Stimulated activated CD4-positive, alpha-beta T cell treated with anti-CD3 and anti-CD28 coated beads, Interleukin-12 subunit alpha, Interleukin-12 subunit beta, amount 100 ng/mL, for 24 hours (primary cell): ENCODE data around the gene GPR135.

Experiments
- DNase-seq, 2 experiments: peaks; one replicate each; pipeline ENCODE4 v3.0.0-alpha.2; 2020; ENCODE audit warnings: low read depth in 2 of 2

Gene GPR135, protein sequence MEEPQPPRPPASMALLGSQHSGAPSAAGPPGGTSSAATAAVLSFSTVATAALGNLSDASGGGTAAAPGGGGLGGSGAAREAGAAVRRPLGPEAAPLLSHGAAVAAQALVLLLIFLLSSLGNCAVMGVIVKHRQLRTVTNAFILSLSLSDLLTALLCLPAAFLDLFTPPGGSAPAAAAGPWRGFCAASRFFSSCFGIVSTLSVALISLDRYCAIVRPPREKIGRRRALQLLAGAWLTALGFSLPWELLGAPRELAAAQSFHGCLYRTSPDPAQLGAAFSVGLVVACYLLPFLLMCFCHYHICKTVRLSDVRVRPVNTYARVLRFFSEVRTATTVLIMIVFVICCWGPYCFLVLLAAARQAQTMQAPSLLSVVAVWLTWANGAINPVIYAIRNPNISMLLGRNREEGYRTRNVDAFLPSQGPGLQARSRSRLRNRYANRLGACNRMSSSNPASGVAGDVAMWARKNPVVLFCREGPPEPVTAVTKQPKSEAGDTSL

DNA sequence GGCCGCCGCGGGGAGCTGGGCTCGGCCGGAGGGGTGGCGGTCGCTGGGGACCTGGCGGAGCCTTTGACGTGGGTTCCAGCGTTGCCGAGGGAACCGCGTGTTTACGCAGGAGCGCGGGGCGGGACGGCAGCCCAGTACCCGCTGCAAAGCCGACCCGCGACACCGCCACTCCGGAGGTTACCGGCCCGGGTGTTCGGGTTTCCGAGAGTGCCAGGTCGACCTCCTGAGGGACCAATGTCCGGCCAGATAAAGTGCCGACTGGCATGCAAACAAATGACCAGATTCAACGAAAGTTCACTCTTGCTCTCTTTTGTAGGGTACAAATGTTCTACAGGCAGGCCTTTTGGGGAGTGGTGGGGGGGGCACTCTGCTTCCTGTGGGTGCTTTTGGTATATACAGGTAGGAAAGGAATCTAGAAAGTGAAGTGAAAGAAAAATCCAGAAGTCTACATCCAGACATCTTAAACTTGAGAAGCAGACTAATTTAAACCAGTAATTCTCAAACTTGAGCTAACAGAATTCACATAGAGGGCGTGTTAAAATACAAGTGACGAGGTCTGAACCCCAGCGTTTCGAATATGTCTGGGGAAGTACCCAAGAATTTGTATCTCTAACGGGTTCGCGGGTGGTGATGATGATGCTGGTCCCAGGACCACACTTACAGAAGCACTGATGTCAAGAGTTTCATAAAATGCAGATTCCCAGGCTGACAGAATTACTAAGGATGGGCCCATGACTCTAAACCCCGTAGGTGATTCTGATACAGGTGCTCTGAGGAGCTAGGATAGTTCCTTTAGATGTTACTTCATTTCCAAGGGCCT is at the start of gene GPR135:
Gene GPR135 (minus strand): TSS at position 65 of the 820 bp plus-strand sequence. CDS start 154 bp downstream, outside the sequence.
- peak in 1 of 2 experiments; percentile 32 for DNase-seq

DNA sequence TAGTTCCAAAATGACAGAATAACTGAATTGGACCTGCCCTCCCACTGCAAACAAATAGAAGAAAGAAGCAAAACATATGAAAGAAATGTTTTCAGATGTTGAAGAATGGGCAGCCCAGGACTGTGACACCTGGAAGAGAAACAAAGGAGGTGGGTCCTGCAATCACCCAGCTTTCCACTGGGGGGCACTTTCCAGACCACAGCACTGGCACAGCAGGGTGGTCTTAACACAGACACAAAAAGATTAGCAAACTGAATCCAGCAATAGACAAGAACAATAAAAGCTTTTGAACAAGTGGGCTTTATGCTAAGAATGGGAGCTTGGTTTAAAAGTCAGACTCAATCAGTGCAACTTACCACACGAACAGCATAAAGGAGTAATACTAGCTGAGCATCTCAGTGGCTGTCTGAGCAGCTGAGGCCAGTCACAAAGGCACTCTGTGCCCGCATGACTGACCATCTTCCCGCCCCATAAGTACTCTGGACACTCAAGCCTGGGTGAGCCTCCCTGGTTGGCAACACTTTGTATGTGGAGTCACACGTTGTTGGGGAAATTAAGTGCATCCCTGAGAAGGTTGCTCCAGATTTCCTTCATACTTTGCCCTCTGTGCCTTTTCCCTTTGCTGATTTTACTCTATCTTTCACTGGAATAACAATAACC is 46.9 kb upstream of the GPR135 start:
- no peak for DNase-seq

DNA sequence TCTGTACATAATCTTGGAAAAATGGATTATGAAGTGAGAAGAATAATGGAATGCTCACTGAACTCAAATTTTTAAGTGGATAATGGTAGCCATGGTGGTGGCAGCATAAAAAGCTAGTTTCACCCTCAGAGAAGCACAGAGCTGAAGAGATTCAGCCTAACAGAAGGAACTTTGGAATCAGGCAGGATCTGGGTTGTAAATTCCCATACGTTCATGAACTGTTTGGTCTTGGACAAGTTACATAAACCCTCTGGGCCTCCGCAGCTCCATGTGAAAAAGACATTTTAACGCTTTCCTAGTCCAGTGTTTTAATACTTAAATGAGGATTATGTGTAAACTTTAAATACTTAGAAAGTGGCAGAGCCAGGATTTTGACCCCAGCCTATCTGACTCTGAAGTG is 45.8 kb upstream of the GPR135 start:
- DNase-seq: no peak

DNA sequence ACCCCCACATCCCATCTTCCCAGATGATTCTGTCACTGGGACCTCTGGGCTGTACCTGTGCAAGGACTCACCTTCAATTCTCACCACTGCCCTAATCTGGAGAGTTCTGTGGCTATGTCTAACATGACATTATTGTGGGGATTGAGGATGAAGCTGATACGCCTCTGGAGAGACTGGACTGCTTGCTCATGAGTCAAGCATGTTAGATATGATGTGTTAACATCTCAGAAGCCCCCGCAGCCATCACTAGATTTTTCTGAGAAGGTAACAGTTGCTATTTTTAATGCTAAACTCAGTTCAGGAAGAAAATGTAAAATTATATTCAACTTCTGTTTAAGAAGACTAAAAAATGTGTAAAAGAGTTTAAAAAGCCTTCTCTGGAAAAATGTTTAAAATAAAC is 44.8 kb upstream of the GPR135 start:
- DNase-seq: no peak

DNA sequence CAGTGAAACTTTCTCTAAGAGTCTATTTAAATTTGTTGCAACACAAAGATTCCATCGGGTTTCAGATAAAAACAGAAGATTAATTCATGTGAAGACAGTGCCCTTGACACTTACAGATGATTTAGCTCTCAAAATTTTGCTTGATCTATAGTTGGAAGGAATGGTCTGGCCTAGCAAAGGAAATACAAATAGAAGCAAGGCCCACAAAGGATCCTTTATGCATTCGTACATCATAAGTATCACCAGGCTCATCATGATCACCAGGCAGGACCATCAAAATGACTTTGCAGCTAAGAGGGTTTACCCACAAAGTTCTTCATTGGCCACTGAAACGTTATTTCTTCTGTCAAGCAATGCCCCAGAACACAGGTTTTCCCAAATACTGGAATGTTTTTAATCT is 43.9 kb upstream of the GPR135 start:
- no peak for DNase-seq

DNA sequence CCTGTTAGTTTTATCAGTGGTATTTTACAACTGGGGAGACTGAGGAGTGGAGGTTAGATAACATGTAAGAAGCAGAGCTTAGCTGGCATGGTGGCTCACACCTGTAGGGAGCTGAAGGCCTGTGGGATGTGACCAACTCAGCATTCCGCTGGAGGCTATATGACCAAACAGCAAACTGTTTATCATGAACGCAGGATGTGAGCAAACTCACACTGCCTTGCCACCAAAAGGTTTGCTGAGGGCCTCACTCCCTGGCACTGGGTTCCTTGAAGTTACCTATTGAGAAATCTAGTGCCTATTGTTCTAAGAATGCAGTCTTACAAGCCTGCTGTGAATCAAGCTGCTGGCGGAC is 42.5 kb upstream of the GPR135 start:
- DNase-seq: no peak

DNA sequence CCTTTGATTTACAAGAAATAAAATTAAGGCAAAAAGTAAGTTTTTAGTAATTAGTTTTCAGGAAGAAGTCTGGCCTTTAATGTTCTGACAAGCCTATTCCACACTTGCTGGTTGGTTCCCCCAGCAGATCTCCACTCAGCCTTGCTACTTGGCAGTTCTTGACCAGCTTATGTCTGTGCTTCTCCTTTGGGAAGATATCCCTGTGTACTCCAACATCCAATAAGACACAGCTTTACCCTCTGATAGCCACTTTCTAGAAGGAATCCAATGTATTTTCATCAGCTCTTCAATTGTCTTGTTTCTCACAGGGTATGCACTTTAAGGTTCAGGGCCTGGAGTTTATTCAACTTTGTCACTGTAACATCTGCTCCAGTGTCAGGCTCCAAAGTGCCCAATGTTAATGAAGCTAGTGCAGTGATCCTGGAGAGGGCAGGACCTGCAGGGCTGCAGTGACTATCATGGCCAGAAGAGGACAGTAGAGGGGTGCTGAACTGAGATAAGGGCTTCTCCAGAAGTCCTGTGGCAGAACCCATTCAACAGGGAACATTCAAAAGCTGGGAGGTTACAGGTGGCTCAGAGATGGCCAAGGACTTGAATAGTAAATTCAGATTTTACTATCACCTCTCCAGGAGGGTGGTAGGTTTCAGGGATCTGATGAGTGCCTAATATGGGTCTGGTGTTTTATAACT is 42.0 kb upstream of the GPR135 start:
- peak in 1 of 2 experiments; percentile 49 for DNase-seq

DNA sequence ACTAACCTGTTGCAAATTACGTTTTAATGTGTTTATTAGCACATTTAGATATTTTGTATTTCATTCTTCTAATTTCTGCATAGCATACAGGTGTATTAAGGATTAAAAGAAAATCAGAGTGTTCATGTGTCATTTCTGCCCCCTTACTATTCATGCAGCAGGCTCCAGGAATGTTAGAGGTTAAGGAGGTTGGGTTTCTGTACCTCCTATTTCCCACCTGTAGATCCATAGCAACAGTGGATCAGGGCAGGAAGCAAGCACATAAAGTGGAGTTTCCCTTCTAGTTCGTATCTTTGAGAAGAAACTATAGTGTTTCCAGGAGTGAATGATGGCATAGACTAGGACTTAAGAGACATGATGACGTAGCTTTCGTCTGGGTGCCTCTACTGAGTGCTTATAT is 38.1 kb upstream of the GPR135 start:
- no peak for DNase-seq

DNA sequence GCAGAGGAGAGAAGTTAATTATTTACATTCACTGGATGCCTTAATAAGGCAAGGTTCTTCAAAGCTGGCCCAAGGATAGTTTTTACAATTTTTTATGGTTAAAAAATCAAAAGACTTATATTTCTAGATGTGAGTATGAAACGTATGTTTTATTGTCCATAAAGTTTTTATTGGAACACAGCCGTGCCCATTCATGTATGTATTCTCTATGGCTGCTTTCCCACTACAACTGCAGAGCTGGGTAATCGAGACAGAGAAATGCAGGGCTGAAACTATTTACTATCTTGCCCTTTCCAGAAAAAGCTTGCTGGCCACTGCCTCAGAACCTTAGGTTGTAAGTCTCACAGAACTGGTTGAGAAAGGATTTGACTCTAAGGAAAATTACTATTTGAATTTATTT is 35.6 kb upstream of the GPR135 start:
- no peak for DNase-seq

DNA sequence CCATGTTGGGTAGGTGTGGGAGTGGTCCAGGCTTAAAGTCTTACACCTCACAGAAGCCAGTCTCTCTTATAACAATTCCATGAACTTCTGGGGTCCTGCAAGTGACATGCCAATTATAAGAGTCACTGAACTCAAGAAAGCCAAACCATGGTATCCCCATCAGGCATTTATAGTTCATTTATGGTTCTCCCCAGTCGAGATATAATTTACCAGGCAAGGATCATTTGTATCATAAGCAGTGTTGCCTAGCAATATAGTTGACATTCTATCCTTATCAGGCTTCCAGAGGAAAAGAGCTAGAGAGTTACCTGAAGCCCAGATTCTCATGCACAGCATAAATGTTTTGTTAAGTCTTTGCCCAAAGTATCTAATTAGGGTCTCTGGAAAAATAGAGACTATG is 27.2 kb upstream of the GPR135 start:
- DNase-seq: no peak

DNA sequence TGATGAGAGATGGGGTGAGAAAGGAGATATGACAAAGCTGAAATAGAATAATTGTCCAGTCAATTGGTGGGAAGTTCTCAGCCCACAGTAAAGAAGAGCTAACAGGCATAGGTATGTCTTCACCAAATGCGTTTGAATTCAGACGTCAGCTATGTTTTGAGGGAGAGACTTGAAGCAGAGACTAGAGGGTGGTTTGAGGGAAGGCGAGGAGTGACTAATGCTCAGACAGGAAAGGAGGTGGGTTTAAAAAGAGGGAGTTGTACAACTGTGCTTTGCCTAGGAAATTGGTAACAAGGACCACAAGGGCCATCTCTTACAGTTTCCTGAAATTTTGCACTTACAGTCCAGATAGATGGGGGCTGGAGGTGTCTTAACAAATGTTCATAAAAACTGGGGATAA is 25.6 kb upstream of the GPR135 start:
- no peak for DNase-seq

DNA sequence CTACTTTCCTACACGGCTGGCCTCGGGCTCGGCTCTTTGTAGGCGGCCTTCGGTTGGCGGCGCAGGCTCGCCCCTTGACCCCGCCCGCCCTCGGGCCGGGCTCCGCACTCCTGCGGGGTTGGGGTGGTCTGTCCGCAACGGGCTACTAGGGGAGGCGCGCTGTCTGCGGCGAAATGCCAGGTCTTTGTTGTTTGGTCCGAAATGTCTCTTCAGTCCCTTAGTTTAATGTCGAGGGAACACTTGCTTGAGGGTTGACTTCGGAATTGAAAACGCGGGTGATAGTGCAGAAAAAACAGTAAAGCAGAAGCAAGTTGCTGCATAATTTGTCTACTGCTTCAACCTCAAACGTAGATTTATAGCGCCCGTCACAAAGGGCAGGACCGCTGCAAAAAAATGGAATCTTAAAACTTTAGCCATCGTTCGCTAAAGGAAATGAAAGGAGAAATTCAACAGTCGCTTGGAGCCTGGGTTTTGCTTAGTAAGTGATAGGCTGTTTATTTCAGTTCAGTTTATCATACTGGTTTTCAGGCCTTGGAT is 19.5 kb upstream of the GPR135 start:
- no peak for DNase-seq

DNA sequence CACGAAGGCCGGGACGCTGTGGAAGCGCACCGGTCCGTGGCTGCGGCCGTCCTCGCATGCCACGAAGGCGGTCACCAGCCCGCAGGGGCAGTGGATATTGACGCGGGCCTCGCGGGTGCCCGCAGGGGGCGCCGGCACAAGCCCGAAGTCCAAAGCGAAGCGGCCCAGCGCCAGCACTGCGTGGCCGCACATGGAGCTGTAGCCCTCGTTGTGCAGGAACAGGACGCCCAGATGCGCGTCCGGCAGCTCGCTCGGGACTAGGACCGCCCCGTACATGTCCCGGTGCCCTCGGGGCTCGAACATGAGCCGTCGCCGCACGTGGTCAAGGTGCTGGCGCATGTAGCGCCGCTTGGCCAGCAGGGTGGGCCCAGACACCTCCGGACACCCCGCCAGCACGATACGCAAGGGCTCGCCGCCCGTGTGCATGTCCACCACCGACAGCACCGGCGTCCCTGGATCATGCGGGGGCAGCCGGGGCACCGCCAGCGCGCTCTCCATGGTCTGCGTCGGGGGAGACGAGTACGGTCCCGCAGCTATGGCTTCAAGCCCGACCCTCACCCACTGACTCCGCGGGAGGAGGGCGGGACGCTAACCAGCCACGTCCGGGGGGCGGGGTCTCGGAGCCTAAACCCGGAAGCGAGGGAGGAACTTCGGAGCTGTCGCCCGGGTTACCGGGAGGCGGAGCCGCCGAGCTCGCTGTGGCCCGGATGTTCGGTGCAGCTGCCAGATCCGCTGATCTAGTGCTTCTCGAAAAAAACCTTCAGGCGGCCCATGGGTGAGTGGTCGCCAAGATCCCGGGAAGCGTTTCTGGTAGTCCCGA is 18.8 kb upstream of the GPR135 start, which contains the start of the genes JKAMP and L3HYPDH:
Gene JKAMP (plus strand): TSS at position 699 of the 820 bp plus-strand sequence. CDS start 73 bp downstream, at position 772.
Gene L3HYPDH (minus strand): TSS at position 590 of the 820 bp plus-strand sequence. CDS start 92 bp downstream, at position 498.
- DNase-seq: peak; percentile 94 to 98

DNA sequence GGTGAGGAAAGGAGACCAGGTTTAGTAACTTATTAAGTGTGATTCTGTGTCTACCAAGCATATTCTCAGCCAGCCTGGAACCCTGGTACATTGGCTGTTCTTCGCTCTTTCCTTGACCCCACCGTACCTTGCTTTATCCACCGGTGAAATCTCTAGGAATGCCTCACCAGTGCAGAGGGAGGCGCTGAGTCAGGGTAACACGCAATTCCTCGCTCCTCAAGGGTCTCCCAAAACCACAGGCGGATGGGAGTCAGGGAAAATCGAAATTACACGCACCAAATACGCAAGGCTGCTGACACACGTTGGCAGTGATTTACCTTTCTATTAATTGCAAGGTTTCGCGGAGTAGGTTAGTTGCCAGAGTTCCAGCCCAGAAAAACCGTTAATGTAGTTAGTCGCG is 18.2 kb upstream of the GPR135 start:
- DNase-seq: no peak

DNA sequence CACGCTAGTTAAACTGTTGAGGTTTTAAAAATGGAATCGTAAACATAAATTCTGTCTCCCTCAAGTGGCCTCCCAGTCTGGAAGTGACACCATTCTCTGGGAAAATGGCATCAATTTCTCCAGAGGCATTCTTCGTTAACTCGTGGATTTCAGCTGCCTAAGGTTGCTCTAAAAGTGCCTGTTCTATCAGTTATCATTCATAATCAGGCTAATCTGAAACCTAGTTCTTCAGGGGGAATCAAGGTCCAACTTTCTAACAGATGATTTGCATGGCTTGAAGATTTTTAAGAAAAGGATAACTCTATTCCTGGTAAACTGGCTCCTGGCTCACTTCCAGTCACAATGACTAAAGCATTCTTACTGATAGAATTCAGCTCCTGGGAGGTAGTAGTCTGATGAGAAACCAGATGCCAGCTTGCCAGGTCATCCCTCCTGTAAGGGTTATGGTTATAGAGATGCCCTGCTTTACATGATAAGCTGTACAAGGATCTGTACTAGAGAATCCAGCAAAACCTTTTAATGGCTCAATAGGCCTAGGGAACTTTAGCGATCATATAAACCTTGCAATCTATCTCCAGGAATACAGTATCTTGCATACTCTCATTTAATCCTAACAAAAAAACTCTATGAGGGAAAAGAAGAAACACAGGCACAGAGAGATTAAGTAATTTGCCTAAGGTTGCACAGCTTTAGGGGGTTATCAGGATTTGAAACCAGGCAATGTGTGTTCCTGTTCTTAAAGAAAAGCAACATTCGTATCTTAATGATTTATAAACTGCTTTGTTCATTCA is 17.6 kb upstream of the GPR135 start:
- no peak for DNase-seq

DNA sequence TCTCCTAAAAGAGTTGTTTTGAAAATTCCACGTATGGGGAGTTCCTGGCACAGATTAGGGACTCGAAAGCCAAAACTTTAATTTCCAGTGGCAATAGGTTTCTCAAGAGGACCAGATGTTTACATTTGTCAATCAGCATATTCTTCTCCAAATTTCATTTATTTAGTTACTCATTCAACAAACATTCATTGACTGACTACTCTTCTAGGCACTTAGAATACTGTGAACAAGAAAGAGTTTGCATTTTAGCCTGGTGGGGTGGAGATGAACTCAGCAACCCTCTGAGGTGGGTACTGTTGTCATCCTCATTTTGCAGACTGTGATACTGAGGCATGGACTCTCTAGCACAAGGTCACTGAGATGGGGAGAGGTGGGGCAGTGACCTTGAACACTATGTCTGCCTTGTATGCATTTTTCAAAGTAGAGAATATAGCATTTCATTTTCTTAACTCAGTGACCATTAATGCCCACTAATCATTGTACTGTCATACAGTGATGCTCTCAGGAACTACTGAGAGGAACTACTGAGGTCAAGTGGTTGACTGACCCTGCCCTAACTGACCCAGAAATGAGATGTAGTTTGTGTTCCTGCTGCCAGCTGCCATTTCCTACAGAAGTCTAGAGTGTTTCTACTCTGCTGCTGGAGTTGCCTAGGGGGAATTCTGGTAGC is 16.8 kb upstream of the GPR135 start:
- no peak for DNase-seq

DNA sequence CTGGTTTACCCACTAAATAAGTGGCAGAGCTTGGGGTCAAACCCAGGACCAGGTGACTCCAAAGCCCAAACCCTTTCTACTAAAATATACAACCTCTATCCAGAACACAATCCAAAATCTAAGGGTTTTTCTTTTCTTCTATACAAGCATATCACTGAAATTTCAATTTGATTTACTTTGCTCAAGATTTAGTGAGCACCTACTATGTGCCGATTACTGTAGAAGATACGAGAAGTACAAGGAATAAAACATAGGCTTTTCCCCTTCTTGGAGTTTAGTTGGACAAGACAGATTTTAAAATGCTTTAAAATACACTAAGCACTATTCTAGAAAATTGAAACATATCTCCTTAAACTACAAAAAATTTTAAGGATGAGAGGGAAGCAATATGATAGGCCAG is 16.2 kb upstream of the GPR135 start:
- no peak for DNase-seq

DNA sequence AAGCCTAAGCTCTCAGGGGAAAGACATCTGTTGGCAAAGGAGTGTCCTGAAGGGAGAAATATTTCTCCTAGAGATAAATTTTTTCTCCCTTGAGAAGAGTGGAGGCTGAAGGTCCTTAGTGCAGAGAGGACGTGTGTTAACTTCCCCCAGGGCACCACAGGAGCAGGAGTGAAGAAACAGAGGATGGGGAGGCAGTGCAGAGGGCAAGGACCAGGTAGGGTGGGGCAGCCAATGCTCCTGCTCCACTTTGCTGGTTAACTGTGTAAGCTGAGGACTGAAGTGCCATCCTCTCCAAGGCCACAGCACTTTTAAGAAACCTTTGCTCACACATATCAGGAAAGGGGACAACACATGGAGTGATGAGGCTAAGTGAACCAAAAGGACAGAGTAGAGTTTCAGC is 15.0 kb upstream of the GPR135 start:
- no peak for DNase-seq

DNA sequence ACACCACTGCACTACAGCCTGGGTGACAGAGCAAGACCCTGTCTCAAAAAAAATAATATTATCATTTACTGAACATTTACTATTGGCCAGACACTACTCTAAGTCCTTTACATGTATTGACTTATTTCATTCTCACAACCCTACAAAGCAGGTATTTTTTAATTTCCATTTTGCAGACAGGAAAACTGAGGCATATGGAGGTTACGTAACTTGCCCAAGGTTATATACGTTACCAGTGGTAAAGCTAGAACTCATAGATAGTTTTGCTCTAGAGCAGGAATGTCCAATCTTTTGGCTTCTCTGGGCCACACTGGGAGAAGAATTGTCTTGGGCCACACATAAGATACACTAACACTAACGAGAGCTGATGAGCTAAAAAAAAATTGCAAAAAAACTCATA is 13.4 kb upstream of the GPR135 start:
- DNase-seq: no peak
